GM18873 (cell line): ENCODE results near the gene KCNG2.

Experiments
- ATAC-seq: cut with Tn5 transposase; IDR thresholded peaks from one replicate; pipeline ENCODE4 v1.9.1; 2021; ENCODE audit warnings: mild to moderate bottlenecking, moderate library complexity, moderate number of reproducible peaks; ENCODE audit not compliant: unreplicated experiment, low FRiP score

Gene KCNG2

GRCh38 chr18:79934311-79935097 is 136.8 kb downstream of the KCNG2 start:
- ATAC-seq, result no peak

GRCh38 chr18:79935098-79935480 is 137.4 kb downstream of the KCNG2 start:
- ATAC-seq, result no peak

GRCh38 chr18:79935499-79935898 is 137.8 kb downstream of the KCNG2 start:
- ATAC-seq, result no peak

GRCh38 chr18:79935925-79936324 is 138.2 kb downstream of the KCNG2 start:
- no peak for ATAC-seq

GRCh38 chr18:79936641-79937040 is 138.9 kb downstream of the KCNG2 start:
- ATAC-seq, result no peak

- no peak for ATAC-seq
Observed at GRCh38 chr18:79937103-79937860, 139.5 kb downstream of the KCNG2 start.

- no peak for ATAC-seq
Observed at GRCh38 chr18:79938196-79938595, 140.5 kb downstream of the KCNG2 start.

GRCh38 chr18:79939096-79939495 is 141.4 kb downstream of the KCNG2 start:
- ATAC-seq, result no peak

GRCh38 chr18:79940126-79940813 is 142.5 kb downstream of the KCNG2 start:
- ATAC-seq, result no peak

GRCh38 chr18:79940814-79941472 is 143.2 kb downstream of the KCNG2 start:
- ATAC-seq, result no peak

GRCh38 chr18:79941473-79942119 is 143.9 kb downstream of the KCNG2 start:
- ATAC-seq, result no peak

- no peak for ATAC-seq
Observed at GRCh38 chr18:79942211-79942610, 144.5 kb downstream of the KCNG2 start.

GRCh38 chr18:79942786-79943607 is 145.3 kb downstream of the KCNG2 start:
- ATAC-seq, result no peak

GRCh38 chr18:79943608-79944125 is 145.9 kb downstream of the KCNG2 start:
- no peak for ATAC-seq

- ATAC-seq, result no peak
Observed at GRCh38 chr18:79944126-79944731, 146.5 kb downstream of the KCNG2 start.

GRCh38 chr18:79944746-79945117 is 147.0 kb downstream of the KCNG2 start:
- ATAC-seq, result no peak

GRCh38 chr18:79945118-79946042 is 147.6 kb downstream of the KCNG2 start:
- ATAC-seq, result no peak
